NT2/D1 (cell line): ENCODE measurements around the gene TNFRSF1A.

ENCODE experiments used
- SUZ12 ChIP-seq: IDR thresholded peaks from 2 replicates; pipeline ENCODE4 v1.6.1; 2011; ENCODE audit not compliant: insufficient read length, insufficient read depth; ENCODE audit errors: extremely low read depth
- YY1 ChIP-seq: IDR thresholded peaks from 2 replicates; pipeline ENCODE4 v1.6.1; 2011; ENCODE audit not compliant: insufficient read length, insufficient read depth
- ZNF274 ChIP-seq: IDR thresholded peaks from 2 replicates; pipeline ENCODE4 v1.6.1; 2011; ENCODE audit warnings: mild to moderate bottlenecking, low read depth, low read length

GRCh38 chr12:6327229-6328041 lies 14.4 kb downstream of the TNFRSF1A start:
- TF ChIP-seq YY1, result no peak
- no peak for TF ChIP-seq ZNF274
- TF ChIP-seq SUZ12, result no peak
